GM18508 (cell line): ENCODE measurements around the gene TMEM41B.
A peak's percentile ranks its signal among the peaks of the same experiment; 100 is the strongest.

Source experiments
- ATAC-seq: cut with Tn5 transposase; IDR thresholded peaks from one replicate; pipeline ENCODE4 v1.9.1; 2021; ENCODE audit warnings: moderate number of reproducible peaks; ENCODE audit not compliant: insufficient read depth, unreplicated experiment

The TMEM41B gene

DNA sequence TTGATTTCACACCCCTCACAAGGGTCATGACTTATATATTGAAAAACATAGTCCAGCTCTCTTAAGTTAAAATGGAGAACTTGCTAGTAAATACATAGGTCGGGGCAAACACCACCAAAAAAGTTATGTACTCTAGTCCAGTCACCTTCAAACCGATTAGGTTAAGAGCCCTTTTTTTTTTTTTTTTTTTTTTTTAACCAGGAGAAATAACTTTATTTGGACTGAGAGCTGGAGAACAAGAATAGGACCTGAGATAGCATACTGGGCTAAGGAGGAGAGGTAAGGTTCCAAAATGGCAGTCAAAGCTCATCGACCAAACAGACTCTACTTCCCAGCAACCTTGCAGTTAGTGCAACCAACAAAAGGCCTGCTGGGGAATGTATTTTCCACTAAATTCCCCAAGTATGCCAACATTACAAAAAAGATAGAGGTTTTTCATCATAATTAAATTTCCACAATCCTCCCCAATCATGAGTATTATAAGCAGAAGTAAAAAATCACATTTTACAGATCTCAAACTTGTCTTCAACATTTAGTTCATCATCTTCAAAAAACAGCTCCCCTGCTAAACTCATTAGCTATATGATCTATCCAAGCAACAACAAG is 3.8 kb downstream of the TMEM41B start:
- no peak for ATAC-seq

GRCh38 chr11:9304178-9304577 is 10.2 kb downstream of the TMEM41B start:
- ATAC-seq = no peak

DNA sequence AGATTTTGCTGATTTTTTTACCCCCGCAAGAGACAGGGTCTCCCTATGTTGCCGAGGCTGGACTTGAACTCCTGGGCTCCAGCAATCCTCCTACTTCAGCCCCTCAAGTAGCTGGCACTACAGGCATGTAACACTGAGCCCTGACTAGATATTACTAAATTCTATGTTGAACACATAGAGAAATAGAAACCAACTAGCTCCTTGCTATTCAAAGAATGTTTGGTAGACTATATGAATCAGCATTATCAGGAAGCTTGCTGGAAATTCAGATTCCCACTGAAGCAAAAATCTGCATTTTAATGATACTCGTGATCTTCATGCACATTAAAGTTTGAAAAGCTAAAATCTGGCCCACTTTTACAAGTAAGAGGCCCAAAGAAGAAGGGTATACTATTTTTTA is 11.9 kb downstream of the TMEM41B start:
- ATAC-seq = no peak

DNA sequence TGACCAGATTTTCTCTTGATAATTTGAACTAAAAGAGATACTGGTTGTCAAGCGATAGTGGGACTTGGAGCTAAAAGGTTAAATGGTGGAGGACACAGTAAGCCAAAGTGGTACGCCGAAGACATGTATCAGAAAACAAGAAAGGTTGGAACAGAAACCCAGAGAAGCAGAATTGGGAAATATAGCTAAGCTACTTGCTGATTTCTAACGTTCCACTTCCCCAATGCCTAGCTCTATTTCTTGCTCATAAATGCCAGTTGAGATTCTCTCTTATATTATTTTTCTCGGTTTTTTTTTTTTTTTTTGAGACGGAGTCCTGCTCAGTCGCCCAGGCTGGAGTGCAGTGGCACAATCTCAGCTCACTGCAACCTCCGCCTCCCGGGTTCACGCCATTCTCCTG is 12.7 kb downstream of the TMEM41B start:
- ATAC-seq = no peak

DNA sequence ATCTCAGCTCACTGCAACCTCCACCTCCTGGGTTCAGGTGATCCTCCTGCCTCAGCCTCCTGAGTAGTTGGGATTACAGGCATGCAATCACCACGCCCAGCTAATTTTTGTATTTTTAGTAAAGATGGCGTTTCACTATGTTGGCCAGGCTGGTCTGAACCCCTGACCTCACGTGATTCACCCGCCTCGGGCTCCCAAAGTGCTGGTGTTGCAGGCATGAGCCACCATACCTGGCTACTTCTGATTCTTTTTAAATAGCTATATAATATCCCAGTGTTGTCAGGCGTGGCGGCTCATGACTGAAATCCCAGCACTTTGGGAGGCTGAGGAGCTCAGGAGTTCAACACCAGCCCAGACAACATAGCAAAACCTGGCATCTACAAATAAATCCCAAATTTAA is 20.7 kb downstream of the TMEM41B start:
- ATAC-seq = no peak

DNA sequence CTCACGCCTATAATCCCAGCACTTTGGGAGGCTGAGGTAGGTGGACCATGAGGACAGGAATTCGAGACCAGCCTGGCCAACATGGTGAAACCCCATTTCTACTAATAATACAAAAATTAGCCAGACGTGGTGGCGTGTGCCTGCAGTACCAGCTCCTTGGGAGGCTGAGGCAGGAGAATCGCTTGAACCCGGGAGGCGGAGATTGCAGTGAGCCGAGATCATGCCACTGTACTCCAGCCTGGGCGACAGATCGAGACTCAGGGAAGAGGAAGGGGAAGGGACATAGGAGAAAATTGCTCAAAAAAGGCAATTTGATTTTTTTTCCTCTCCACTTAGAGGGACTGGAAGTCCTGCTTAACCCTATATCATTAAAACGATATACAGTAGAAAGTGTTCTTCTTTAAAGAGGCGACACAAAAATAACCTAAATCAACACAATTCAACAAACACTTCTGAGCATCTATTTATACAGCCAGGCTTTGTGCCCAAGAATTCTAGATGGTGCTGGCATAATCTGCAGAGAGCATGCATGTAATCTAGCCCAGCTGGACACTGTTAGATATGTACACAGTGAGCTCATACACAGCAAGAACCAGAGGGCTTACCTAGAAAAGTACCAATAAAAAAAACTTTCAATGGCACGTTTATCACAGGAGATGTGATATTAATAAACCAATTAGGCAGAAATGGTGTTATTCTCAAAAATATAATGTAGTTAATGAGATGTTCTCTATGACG is 28.4 kb downstream of the TMEM41B start:
- no peak for ATAC-seq

GRCh38 chr11:9280655-9281301 is 33.6 kb downstream of the TMEM41B start:
- ATAC-seq = peak; percentile 77

DNA sequence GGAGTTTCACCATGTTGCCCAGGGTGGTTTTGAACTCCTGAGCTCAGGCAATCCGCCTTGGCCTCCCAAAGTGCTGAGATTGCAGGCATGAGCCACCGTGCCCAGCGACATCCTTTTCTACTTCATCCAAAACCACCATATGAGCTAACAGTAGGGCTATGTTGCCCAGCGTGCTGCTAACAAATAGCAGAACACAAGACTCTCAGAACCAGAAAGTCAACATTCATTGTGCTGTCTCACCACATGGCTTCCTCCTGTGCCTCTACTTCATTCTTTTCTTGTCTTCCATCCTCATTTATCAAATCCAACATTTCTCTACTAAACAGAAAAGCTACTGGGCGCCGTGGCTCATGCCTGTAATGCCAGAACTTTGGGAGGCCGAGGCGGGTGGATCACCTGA is 37.2 kb downstream of the TMEM41B start:
- ATAC-seq = no peak

GRCh38 chr11:9276571-9276970 is 37.8 kb downstream of the TMEM41B start:
- no peak for ATAC-seq

GRCh38 chr11:9274499-9275258 is 39.7 kb downstream of the TMEM41B start:
- ATAC-seq = no peak

DNA sequence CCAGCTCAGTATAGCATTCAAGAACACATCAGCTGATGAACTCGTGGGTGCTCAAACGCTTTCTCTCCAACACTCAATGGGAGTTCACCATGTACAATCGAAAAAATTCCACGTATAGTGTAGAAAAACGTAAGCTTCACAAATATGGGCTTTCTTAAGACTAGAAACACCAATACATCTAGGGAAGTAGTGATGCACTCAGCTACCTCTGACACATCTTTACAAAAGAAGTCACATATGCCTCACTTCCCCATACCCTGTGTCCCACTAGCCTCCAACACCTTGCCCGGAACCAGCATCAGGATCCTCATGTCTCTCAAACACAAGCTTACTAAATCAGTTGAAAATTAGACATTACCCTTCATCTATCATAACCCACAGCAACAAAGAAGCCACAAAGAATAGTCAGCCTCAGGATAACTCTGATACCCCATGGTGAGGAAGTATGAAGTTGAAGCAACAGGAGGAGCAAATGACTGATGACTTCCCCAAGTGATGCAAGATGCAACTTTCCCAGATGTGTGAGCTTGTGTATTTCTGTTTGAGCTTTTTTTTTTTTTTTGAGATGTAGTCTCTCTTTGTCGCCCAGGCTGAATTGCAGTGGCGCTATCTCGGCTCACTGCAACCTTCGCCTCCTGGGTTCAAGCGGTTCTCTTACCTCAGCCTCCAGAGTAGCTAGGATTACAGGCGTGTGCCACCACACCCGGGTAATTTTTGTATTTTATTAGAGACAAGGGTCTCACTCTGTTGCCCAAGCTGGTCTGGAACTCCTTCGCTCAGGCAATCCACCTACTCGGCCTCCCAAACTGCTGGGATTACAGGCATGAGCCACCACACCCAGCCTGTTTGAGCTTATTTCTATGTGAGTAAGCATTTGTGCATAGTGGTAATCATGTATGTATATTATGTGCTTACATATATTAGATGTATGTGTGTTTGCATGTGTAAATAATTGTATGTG is 40.7 kb downstream of the TMEM41B start:
- ATAC-seq = no peak

GRCh38 chr11:9269492-9270013 is 44.8 kb downstream of the TMEM41B start:
- ATAC-seq = no peak

DNA sequence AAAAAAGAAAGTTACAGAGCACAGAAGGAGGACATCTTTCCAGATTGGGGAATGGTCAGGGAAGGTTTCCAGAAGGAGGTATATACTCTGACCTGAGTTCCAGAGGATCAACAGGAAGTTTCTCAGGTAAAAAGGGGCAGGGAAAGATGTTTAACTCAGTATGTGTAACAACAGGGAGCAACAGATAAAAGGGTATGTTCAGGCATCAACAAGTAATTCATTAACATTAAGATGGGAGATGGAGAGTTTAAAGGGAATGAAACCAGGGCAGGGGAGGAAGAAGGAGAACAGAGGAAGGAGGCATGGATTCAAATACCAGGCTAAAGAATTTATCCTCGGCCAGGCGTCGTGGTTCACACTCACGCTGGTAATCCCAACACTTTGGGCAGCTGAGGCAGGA is 46.7 kb downstream of the TMEM41B start:
- ATAC-seq = no peak

- no peak for ATAC-seq
Measured at GRCh38 chr11:9266926-9267325, 47.5 kb downstream of the TMEM41B start.

- no peak for ATAC-seq
Measured at GRCh38 chr11:9266132-9266736, 48.2 kb downstream of the TMEM41B start.

GRCh38 chr11:9265211-9266131 is 48.9 kb downstream of the TMEM41B start, which contains the start of gene DENND5A:
DENND5A (minus strand) TSS chr11:9265350; CDS start chr11:9265069, 281 bp downstream.
- ATAC-seq = no peak

- ATAC-seq = no peak
Measured at GRCh38 chr11:9264316-9265210, 49.8 kb downstream of the TMEM41B start.
